Measurements from ENCODE around the gene FHIT.

- TF ChIP-seq EZH2phosphoT487 (IDR thresholded peaks at IDR 0.05; ENCODE audit: low read depth) (no peak), CTCF (IDR thresholded peaks at IDR 0.05; ENCODE audit: low read depth, low read length) (no peak)
These were observed 1217.3 kb downstream of the FHIT start for GRCh38 chr3:60033901-60034453.
